Activated CD8-positive, alpha-beta memory T cell treated with anti-CD3 and anti-CD28 coated beads for 48 hours (primary cell): ENCODE data around the gene RRAGD.
"Not testable (repeated sequence)": the region's sequence is repeated elsewhere in the genome, so short reads cannot be mapped to it uniquely, and the experiment has no call there.

Experiments used
- DNase-seq, 3 experiments: peaks; one replicate each; pipeline ENCODE4 v3.0.0-alpha.2; 2020; ENCODE audit warnings: low read depth in 2 of 3, low spot score in 2 of 3

The RRAGD gene

GRCh38 chr6:89413006-89413400 is 930 bp upstream of the RRAGD start:
- DNase-seq, result no peak

- peak in 1 of 3 experiments; percentile 24 for DNase-seq
These were observed 665 bp downstream of the RRAGD start for GRCh38 chr6:89411145-89412070.

- no peak for DNase-seq
These were observed 1.3 kb downstream of the RRAGD start for GRCh38 chr6:89410788-89411144.

- no peak for DNase-seq
These were observed 1.8 kb downstream of the RRAGD start for GRCh38 chr6:89410231-89410761.

GRCh38 chr6:89409461-89410035 is 2.5 kb downstream of the RRAGD start:
- DNase-seq, result no peak

- no peak for DNase-seq
These were observed 5.9 kb downstream of the RRAGD start for GRCh38 chr6:89406141-89406540.

- DNase-seq, result no peak
These were observed 7.6 kb downstream of the RRAGD start for GRCh38 chr6:89404512-89404911.

- no peak for DNase-seq
These were observed 9.3 kb downstream of the RRAGD start for GRCh38 chr6:89402776-89403175.

GRCh38 chr6:89400912-89401399 is 11.1 kb downstream of the RRAGD start:
- DNase-seq, result no peak

GRCh38 chr6:89400050-89400449 is 12.0 kb downstream of the RRAGD start:
- DNase-seq, result no peak

GRCh38 chr6:89398762-89399525 is 13.1 kb downstream of the RRAGD start:
- DNase-seq, result no peak

- DNase-seq, result not testable (repeated sequence)
These were observed 14.2 kb downstream of the RRAGD start for GRCh38 chr6:89397884-89398283.

GRCh38 chr6:89393659-89394058 is 18.4 kb downstream of the RRAGD start:
- no peak for DNase-seq

GRCh38 chr6:89392823-89393222 is 19.2 kb downstream of the RRAGD start:
- no peak for DNase-seq

- no peak for DNase-seq
These were observed 23.2 kb downstream of the RRAGD start for GRCh38 chr6:89388846-89389245.

GRCh38 chr6:89387516-89388201 is 24.4 kb downstream of the RRAGD start:
- DNase-seq, result no peak

- DNase-seq, result no peak
These were observed 25.1 kb downstream of the RRAGD start for GRCh38 chr6:89386917-89387491.

GRCh38 chr6:89385846-89386245 is 26.2 kb downstream of the RRAGD start:
- no peak for DNase-seq

- no peak for DNase-seq
These were observed 26.9 kb downstream of the RRAGD start for GRCh38 chr6:89385156-89385667.

GRCh38 chr6:89381031-89381430 is 31.0 kb downstream of the RRAGD start:
- DNase-seq, result no peak
